SH-SY5Y (cell line): ENCODE results near the gene NSMCE1.

Experiments used
- GATA2 ChIP-seq: IDR thresholded peaks from 2 replicates; pipeline ENCODE4 v1.6.1; 2011; ENCODE audit warnings: mild to moderate bottlenecking, low read depth, low read length
- GATA3 ChIP-seq: IDR thresholded peaks from 2 replicates; pipeline ENCODE4 v1.6.1; 2011; ENCODE audit warnings: low read depth, mild to moderate bottlenecking, low read length, moderate library complexity

Gene NSMCE1

DNA sequence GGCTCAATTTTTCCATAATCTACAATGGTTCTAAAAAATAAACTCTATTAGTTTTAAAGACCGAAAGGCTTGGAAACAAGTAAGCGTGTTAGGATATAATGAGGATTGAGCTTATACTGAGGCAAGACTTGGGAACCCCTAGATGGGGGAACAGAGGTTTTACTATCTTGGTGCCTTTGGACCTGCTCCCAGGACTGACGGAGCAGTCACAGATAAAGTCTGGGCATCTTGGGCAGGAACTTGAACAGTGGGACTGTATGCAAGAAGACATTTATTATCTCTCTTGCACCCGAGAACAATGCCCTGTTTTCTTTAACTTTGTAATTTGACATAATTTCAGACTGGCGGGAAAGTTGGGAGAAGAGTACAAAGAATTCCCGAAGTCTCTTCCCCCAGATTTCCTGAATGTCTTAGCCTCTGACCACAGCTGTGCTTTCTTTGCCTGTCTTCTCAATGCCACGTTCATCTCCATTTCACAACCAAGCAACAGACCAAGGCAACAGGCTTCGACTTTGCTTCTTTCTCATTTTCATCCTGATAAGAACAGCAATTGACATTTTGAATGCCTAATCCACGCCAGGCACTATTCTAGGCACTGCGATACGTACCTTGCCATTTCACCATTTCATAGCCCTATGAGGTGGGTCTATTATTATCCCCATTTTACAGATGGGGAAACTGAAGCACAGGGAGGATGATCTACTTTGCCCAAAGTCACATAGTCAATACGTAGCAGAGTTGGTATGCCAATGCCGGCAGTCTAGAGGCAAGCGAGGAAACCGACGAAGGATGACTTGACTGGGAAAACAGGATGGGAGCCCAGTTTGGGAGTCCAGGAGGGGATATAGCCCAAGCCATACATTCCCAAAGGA lies 42.2 kb upstream of the NSMCE1 start:
- TF ChIP-seq GATA2 (no peak), GATA3 (no peak)

DNA sequence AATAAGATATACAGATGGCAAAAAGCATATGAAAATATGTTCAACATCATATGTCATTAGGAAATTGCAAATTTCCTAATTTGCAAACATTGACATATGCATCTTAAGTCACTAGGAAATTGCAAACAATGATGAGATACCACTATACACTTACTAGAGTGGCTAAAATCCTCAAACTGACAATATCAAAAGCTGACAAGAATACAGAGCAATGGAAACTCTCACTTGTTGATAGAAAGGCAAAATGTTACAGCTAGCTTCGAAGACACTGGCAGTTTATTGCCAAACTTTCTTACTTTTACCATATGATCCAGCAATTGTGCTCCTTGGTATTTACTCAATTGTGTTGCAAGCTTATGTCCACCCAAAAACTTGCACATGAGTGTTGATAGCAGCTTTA lies 40.2 kb upstream of the NSMCE1 start:
- no peak for TF ChIP-seq GATA2
- TF ChIP-seq GATA3: no peak

DNA sequence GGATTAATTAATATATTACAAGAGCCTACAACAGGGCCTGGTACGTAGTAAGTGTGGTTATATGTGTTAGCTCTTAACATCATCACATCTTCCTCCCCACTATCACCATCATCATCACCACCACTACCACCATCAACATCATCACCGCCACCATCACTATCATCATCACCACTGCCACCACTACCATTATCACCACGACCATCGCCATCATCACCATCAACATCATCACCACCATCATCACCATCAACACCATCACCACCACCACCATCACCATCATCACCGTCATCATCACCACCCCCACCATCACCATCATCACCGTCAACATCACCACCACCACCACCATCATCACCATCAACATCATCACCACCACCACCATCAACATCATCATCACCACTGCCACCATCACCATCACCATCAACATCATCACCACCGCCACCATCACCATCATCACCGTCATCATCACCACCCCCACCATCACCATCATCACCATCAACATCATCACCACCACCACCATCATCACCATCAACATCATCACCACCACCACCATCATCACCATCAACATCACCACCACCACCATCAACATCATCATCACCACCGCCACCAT lies 37.4 kb upstream of the NSMCE1 start:
- TF ChIP-seq GATA3 (no peak), GATA2 (no peak)

DNA sequence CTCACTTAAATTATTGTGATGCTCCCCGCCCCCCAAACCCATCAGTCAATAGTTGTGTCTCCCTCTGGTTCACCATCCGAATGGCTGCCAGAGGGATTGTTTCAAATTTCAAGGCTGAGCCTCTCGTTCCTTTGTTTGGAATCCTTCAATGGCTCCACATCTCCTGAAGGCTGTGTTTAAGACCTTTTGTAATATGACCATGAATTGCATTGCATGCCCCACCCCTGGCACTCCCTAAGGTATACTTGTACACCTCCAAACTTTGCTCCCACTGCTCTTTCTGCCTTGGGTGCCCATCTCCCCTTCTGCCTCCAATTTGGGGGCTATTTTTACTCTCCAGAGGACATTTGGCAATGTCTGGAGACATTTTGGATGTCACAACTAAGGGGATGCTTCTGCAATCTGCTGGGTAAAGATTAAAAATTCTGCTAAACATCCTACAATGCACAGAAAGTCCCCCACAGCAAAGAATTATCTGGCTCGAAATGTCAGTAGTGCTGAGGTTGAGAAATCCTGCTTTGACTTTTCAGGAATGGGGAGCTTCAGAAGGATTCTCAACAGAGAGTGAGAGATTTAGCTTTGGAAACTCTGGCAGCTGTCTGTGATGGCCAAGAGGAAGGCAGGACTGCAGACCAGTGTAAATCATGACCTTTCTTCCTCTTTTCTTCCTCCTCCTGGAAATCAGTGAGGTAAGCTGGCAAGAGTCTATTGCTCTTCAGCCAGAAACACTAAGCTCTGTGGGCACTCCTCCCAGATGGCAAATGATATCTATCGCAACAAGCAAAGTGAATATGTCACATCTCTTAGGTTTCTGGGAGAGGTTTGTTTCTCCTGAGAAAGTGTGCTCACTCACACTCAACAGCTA lies 36.5 kb upstream of the NSMCE1 start:
- TF ChIP-seq GATA2: no peak
- TF ChIP-seq GATA3: no peak

DNA sequence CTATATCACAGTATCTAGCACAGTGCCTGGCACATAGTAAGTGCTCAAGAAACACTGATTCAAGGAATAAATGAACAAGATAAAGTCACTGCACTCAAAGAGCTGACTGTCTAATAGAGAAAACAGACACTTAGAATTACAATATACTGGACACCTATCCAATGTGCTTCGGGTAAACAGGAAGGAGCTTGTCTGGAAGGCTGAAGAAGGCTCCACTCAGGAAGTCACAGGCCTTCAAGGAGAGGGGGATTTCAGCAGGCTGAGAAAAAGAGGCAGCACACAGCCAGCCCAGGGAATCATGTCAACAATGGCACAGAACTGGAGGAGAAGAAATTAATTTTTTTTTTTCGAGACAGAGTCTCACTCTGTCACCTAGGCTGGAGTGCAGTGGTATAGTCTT lies 35.5 kb upstream of the NSMCE1 start:
- TF ChIP-seq GATA3 (no peak), GATA2 (no peak)

- no peak for TF ChIP-seq GATA3
- TF ChIP-seq GATA2: no peak
These were observed 34.9 kb upstream of the NSMCE1 start for GRCh38 chr16:27303256-27304100.

- TF ChIP-seq GATA3 (no peak), GATA2 (no peak)
These were observed 33.6 kb upstream of the NSMCE1 start for GRCh38 chr16:27302126-27302525.

DNA sequence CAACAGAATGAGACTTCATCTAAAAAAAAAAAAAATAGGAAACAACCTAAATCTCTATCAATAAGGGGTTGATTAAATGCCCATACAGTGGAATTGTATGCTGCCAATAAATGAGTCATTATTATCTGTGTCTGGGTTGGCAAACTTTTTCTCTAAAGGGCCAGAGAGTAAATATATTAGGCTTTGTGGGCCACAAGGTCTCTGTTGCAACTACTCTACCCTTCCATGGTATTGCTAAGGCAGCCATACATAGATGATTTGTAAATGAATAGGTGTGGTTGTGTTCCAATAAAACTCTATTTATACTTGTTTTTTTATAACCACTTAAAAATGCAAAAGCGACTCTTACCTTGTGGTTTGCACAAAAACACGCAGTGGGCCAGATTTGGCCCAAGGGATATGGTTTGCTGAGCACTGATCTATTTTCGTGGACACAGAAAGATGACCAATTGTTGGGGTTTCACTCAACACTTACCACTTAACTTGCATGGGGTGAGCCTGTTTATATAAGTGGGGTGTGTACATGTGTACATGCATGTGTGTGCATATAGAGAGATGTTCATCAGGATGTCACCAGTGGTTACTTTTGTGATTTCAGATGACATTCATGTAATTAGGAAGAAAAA lies 32.8 kb upstream of the NSMCE1 start:
- TF ChIP-seq GATA2 (no peak), GATA3 (no peak)

DNA sequence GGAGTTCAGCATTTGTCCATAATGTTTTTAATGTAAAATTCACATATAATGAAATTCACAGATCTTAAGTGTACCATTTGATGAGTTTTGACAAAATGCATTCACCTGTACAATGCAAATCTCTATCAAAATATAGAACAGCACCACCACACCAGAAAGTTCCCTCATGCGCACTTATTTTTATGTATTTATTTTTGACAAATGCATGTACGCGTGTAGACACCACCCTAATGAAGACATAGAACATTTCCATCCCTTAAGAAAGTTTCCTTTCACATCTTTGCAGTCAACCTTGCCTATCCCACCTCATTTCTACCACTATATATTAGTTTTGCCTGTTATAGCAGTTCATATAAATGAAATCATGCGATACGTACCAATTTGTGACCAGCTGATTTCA lies 29.6 kb upstream of the NSMCE1 start:
- TF ChIP-seq GATA2: no peak
- TF ChIP-seq GATA3: no peak

GRCh38 chr16:27293343-27293742 lies 24.8 kb upstream of the NSMCE1 start:
- TF ChIP-seq GATA3: no peak

GRCh38 chr16:27291722-27292240 lies 23.2 kb upstream of the NSMCE1 start:
- TF ChIP-seq GATA3 (no peak), GATA2 (no peak)

GRCh38 chr16:27291106-27291505 lies 22.5 kb upstream of the NSMCE1 start:
- TF ChIP-seq GATA2: no peak
- TF ChIP-seq GATA3: no peak

GRCh38 chr16:27290562-27290961 lies 22.0 kb upstream of the NSMCE1 start:
- TF ChIP-seq GATA3 (no peak), GATA2 (no peak)

DNA sequence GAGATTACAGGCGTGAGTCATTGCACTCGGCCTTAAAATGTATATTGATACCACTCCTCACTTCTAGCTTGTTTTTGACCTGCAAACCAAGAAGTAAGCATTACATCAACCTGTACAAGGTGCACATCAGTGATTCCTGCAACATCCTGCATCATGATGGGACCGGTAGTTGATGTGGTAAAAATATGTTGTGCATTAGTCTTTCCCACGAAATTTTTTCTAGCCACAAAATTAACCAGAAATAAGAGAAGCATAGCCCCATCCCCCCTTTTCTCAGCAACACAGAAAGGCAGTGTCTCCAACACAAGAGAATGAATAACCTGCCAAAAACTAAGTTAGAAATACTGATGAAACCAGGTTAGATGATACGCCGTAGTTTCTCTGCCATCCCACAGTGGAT lies 21.1 kb upstream of the NSMCE1 start:
- TF ChIP-seq GATA2 (no peak), GATA3 (no peak)
